Measurements from ENCODE around the gene BCL2L12.
"Not testable (repeated sequence)": the region's sequence is repeated elsewhere in the genome, so short reads cannot be mapped to it uniquely, and the experiment has no call there.

BCL2L12 gene

GRCh38 chr19:49665351-49666119 lies at the start of gene BCL2L12, which contains the start of gene IRF3:
Gene BCL2L12 (plus strand): TSS chr19:49665933. CDS start chr19:49666693, 760 bp downstream.
Gene IRF3 (minus strand): TSS chr19:49665857. CDS start chr19:49664838, 1,019 bp downstream.
- DNase-seq (ENCODE audit: low spot score), result peak; percentile 99

GRCh38 chr19:49616532-49616931 lies 49.2 kb upstream of the BCL2L12 start:
- DNase-seq (ENCODE audit: low spot score), result no peak

- DNase-seq (ENCODE audit: low spot score), result no peak
Observed at GRCh38 chr19:49616945-49617344, 48.8 kb upstream of the BCL2L12 start.

- not testable (repeated sequence) for DNase-seq (ENCODE audit: low spot score)
Observed at GRCh38 chr19:49617860-49618259, 47.9 kb upstream of the BCL2L12 start.

GRCh38 chr19:49624967-49625910 lies 40.5 kb upstream of the BCL2L12 start:
- no peak for DNase-seq (ENCODE audit: low spot score)

- no peak for DNase-seq (ENCODE audit: low spot score)
Observed at GRCh38 chr19:49626226-49626625, 39.5 kb upstream of the BCL2L12 start.

GRCh38 chr19:49629659-49630058 lies 36.1 kb upstream of the BCL2L12 start:
- DNase-seq (ENCODE audit: low spot score), result no peak

- no peak for DNase-seq (ENCODE audit: low spot score)
Observed at GRCh38 chr19:49631014-49631588, 34.6 kb upstream of the BCL2L12 start.

- DNase-seq (ENCODE audit: low spot score), result no peak
Observed at GRCh38 chr19:49631610-49632192, 34.0 kb upstream of the BCL2L12 start.

GRCh38 chr19:49632576-49632975 lies 33.2 kb upstream of the BCL2L12 start:
- no peak for DNase-seq (ENCODE audit: low spot score)

- DNase-seq (ENCODE audit: low spot score), result not testable (repeated sequence)
Observed at GRCh38 chr19:49633273-49633672, 32.5 kb upstream of the BCL2L12 start.

GRCh38 chr19:49635530-49636232 lies 30.1 kb upstream of the BCL2L12 start:
- DNase-seq (ENCODE audit: low spot score), result no peak

GRCh38 chr19:49636233-49636932 lies 29.4 kb upstream of the BCL2L12 start:
- no peak for DNase-seq (ENCODE audit: low spot score)

GRCh38 chr19:49637821-49638738 lies 27.7 kb upstream of the BCL2L12 start:
- DNase-seq (ENCODE audit: low spot score), result no peak

GRCh38 chr19:49639401-49640112 lies 26.2 kb upstream of the BCL2L12 start:
- no peak for DNase-seq (ENCODE audit: low spot score)

GRCh38 chr19:49640113-49640898 lies 25.4 kb upstream of the BCL2L12 start, which contains the start of gene RRAS:
Gene RRAS (minus strand): TSS chr19:49640143. CDS start chr19:49640098, 45 bp downstream.
- DNase-seq (ENCODE audit: low spot score), result peak; percentile 100

- peak; percentile 99 for DNase-seq (ENCODE audit: low spot score)
Observed at GRCh38 chr19:49641688-49642491, 23.8 kb upstream of the BCL2L12 start, which contains the start of gene SCAF1. Gene SCAF1 (plus strand): TSS chr19:49642209. CDS start chr19:49645027, 2,818 bp downstream.

Measured in NAMALWA (cell line).